Posterior vena cava (tissue), 2 donors: ENCODE results near the gene HES4. TPM values are rescaled to one million over a fixed set of nuclear protein-coding genes. Genes with fewer than 3 reads are reported as not detected.

Experiments used
- DNase-seq: peaks from one replicate; pipeline ENCODE4 v3.0.0-alpha.2; 2020; ENCODE audit warnings: low spot score
- intact Hi-C, 2 donors: fragments of 100-400 bp; cut with DNase I; formaldehyde crosslinking; loops; one replicate each; pipeline versions ENCODE4 v1.14.1 to v1.14.2; 2022 to 2023
- total RNA-seq, 2 donors: library from RNA; stranded (reverse); fragmentation: NEBNext Ultra II Directional; extraction: Animal tissue kit (Norgen Biotek cat#: 25700); gene quantifications; one replicate each; pipeline ENCODE4 v1.2.1, GENCODE V29; 2021
- donor health status: DM: yes; HTN: yes; CAD: no.
- donor health status: DM: yes; HTN: yes; CAD: no.

The HES4 gene
- total RNA-seq, 2 donors from 2014 or later = 53.5 to 54.4 TPM

DNA sequence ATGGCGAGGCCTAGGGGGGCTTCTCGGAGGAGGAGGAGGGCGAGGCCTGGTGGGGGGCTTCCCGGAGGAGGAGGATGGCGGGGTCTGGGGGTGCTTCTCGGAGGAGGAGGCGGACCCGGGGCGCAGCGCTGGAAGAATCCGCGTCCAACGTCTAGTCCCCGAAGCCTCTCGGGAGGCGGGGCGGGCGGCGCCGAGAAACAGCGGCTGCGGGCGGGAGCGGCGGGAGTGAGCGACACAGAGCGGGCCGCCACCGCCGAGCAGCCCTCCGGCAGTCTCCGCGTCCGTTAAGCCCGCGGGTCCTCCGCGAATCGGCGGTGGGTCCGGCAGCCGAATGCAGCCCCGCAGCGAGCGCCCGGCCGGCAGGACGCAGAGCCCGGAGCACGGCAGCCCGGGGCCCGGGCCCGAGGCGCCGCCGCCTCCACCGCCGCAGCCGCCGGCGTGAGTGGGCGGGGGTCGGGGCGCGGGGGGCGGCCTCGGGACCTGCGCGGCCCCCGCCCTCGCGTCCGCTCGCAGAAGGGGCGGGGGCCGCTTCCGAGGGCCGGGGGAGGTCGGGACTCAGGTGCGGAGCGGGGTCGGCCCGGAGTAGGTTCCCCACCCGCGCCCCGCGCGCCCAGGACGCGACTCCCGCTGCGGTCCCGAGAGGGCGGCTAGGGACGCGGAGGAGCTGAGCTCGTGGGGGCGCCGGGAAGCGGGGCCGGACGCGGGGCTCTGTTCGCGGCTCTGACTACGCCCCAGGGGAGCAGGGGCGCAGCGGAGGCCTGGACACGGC, 39.4 kb downstream of the HES4 start, which contains the start of gene KLHL17:
Gene KLHL17 (plus strand): TSS at position 222 of the 769 bp plus-strand sequence. CDS start 110 bp downstream, at position 332.
- DNase-seq = peak; percentile 94
- intact Hi-C loops = no loop called here

DNA sequence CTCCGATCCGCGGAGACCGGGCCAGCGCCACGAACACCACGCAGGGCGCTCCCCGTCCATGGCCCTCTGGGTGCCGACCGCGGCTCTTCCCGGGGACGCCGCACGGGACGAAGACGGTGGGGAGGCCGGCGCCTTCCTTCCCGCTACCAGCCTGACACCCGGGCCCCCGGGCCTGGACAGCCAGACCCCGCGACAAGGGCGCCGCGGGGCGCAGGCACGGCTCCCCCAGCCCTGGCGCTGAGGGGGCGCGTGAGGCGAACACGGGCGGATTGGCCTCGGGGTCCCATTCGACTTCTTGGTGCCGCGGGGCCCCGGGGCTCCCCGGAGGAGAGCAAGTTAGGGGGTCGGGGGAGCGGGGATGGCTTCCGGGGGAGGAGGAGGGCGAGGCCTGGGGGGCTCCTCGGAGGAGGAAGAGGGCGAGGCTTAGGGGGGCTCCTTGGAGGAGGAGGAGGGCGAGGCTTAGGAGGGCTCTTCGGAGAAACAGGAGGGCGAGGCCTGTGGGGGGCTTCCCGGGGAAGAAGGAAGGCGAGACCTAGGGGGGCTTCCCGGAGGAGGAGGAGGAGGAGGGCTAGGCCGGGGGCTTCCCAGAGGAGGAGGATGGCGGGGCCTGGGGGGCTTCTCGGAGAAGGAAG, 40.0 kb downstream of the HES4 start:
- intact Hi-C loops = no loop called here
- DNase-seq = no peak

DNA sequence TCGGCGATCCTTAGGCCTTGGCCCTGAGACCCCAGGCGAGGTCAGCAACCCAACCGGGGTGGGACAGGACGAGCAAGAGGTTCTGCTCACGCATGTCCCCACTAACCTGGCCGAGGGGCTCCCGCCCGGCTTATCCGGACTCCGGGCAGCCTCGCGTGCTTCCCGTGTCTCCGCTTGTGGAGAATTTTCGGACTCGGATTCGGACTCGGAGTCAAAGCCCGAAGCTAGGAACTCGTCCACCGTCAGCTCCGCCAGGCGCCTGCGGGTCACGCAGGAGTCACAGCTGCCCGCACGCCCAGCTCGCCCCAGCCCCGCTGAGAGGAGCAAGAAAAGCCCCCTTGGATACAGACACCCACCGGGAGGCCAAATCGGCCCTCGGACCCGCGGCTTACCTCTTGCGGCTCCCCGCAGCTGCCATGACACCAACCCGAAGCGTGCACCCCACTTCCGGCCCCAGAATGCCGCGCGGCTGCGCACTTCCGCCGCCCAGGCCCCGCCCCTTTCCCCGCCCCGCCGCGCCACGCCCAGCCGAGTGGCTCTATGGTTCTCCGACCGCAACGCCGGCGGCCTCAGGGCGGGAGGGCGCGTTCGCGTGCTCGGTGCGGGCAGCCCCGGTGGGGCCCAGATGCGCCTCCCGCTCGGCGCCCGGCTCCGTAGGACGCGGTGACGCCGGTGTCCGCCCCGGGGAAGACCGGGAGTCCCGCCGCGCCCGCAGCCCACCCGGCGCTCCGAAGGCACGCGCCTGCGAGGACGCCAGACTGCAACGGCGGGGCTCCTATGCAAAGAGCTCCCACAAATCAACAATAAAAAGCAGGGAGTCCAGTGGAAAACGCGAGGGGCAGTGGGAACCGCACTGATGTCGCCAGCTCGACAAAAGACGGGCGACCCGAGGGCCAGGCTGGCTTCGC, 40.8 kb downstream of the HES4 start, which contains the start of gene NOC2L:
Gene NOC2L (minus strand): TSS at position 434 of the 908 bp plus-strand sequence. CDS start 16 bp downstream, at position 418.
- intact Hi-C loops = no loop called here
- peak; percentile 98 for DNase-seq

DNA sequence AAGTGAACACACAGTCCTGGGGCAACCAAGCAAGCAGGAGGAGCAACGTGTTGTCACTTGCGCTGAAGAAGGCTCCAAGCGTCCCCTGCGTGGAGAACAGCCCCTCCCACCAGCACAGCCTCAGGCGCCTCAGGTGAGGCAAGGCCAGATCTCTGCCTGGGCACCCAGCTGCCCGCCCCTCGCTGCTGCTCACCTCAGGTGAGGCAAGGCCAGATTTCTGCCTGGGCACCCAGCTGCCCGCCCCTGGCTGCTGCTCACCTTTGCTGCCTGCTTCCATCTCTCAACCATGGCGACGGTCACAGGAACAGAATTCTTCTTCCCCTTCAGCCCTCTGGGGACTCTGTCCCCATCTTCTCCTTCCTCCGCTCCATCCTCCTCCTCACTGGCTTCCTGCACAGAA, 43.3 kb downstream of the HES4 start:
- DNase-seq = no peak
- intact Hi-C loops = no loop called here

DNA sequence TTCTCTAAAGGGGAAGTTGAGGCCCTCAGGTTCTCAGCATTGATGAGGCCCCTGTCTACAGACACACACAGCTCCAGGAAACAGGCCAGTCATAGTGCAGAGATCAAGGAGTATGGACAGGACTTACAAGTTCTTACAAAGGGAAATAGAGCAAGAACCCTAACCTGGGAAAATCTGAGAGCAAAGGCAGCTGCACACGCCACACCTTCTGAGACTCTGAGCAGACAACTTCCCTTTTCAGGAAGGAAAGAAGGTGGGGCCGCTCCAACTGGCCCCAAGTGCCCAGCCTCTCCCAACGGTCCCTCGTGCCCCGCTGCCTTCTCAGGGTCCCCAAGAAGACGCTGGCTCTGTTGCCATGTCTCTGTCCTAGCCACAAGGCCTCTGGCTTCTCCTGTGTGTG, 44.4 kb downstream of the HES4 start:
- intact Hi-C loops = no loop called here
- DNase-seq = no peak

DNA sequence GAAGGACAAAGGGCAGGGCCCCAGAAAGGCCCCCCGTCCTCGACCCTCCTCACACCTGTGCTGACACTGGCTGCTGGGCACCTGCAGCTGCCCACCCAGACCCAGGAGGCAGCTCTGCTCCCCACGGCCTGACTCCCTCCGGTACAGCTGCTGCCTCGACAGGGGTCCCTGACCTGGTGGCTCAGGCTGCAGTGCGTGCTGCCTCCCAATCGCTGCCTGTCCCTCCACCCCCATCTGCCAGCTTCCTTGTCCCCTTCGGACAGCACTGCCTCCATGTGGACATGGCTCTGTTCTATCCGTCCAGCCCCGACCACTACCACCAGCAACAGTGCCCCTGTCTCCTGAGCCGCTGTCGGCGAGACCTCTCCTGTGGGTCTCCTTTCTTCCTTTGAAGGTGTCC, 45.0 kb downstream of the HES4 start:
- intact Hi-C loops = no loop called here
- no peak for DNase-seq

DNA sequence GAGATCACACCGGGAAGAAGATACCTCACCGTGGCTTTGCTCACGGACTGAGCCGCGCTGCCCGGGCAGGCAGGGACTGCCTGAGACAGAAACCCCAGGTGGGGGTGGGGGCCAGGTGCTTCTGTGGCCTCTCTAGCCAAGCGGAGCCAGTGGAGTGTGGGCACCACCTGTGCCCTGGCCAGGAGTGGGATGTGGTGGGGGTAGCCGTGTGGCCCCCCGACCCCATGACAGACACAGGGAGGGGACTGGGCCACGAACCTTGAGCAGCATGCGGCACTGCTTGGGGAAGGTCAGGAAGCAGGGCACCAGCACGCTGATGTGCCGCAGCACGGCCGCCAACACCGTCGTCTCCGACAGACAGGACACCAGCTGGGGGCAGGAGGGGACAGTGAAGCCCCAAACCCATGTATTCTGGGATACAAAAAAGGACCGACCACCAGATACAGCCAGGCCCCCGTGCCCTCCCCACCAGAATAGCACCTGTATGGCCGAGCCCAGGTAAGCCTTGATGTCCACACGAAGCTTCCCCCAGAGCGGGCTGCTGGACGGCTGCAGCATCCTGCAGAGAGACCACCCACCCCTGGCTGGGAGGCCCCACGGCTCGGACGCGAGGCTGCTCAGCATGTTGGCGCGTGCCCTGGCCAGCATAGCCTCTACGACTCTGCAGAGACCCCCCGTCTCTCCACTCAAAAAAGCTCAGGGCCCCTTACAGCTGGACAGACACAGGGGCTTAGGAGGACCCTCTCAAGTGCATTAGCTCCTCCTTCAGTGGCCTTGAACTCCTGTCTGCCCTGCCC, 46.2 kb downstream of the HES4 start:
- intact Hi-C loops = no loop called here
- DNase-seq = no peak

DNA sequence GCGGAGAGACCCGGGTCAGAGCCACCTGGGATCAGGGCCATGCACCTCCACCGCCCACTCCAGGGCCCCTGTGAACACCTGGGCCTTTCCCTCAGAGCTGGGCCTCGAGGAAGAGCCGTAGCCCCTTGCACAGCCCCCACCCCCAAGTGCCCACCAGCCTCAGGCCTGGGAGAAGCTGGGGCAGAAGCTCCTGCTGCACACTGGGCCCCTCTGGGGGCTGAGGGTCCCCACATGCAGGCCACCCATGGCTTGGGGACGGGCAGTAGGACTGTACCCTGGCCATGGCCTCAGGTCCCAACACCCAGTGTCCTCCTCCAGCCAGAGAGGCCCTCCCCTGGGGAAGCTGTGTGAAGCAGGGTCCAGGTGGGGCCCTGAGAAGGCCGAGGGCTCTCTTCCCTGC, 47.3 kb downstream of the HES4 start:
- intact Hi-C loops = no loop called here

DNA sequence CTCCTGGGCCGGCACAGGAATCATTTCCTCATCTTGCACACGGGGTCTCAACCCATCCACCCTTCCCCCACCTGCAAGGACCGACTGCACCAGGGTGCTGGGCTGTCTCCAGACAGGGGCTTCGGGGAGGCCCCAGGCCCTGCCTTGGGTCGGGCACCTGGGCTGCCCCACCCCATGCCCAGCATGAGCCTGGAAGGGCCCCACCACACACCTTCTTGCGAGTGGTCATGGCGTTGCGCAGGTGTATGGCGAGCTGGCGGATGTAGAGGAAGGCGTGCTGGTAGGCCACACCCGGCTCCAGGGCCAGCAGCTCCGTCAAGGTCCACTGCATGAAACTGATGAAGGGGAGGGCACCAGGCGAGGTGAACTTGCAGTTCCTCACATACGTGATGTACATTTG, 47.7 kb downstream of the HES4 start:
- no peak for DNase-seq
- intact Hi-C loops = no loop called here

More for the DNA sequence above, 47.3 kb downstream of the HES4 start:
- no peak for DNase-seq

DNA sequence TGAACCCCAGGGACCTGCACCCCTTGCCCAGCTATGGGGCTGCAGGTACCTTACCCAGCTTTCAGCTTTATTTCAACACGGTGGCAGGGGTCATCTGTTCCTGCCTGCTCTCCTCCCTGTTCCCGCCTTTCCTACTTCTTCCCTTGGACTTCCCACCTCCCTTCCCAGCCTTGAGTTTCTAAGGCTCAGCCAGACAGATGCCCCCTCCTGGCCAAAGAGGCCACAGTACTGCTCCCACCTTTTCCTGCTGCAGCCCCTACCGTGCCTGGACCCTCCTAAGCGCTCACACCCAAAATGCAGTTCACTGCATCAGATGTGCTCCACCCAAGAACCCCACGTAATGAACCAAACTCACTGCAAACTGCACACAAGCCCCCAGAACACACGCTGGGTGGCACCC, 48.5 kb downstream of the HES4 start:
- no peak for DNase-seq
- intact Hi-C loops = no loop called here

DNA sequence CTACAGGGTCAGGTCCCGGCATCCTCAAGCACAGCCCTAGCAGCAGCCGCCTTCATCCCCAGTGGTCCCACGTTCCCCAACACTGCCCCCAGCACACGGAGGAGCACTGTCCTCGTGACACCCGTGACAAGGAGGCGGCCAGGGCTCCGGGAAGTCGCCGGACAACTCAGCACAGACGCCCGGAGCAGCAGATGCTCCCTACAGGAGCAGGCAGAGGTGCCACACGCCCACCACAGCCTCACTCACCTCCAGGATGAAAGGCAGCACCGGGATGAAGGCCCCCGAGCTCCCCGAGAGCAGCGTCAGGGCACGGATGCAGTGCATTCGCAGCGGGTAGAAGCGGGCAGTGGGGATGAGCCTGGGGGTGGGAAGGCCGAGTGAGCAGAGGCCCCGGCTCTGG, 49.0 kb downstream of the HES4 start:
- intact Hi-C loops = no loop called here
- no peak for DNase-seq

DNA sequence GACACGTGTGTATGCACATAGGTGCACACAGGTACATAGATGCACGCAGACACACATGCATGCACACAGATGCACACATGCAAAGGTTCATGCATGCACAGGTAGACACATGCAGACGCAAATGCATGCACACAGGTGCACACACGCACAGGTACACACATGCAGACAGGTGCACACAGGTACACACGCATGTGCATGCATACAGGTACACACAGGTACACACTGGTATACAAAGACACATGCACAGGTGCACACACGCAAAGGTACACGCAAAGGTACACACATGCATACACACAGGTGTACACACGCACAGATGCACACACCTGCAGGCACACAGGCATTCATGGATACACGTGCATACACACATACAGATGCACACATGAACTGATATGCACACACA, 49.6 kb downstream of the HES4 start:
- intact Hi-C loops = no loop called here
- no peak for DNase-seq

Other genes starting within 250 kb of the HES4 start
- 10 to 100 TPM; 16.5 to 38.0 TPM for gene SAMD11, start 76.2 kb downstream of the HES4 start, total RNA-seq
- gene NOC2L, start 40.8 kb downstream of the HES4 start, total RNA-seq = 10 to 100 TPM; 42.8 to 44.5 TPM
- gene KLHL17, start 39.5 kb downstream of the HES4 start, total RNA-seq = 1 to 10 TPM; 8.5 to 8.9 TPM
- under 1 TPM; 0.86 to 0.88 TPM for gene PLEKHN1, start 33.6 kb downstream of the HES4 start, total RNA-seq
- under 1 TPM in 1 of 2 donors, not detected in 1; 0.24 TPM for gene PERM1, start 18.0 kb downstream of the HES4 start, total RNA-seq
- 10 to 100 TPM; 22.9 to 47.3 TPM for gene ISG15, start 13.4 kb upstream of the HES4 start, total RNA-seq
- 10 to 100 TPM; 18.8 to 26.8 TPM for gene AGRN, start 20.0 kb upstream of the HES4 start, total RNA-seq
- gene RNF223, start 74.2 kb upstream of the HES4 start, total RNA-seq = not detected
- 1 to 10 TPM; 6.7 to 7.4 TPM for gene C1orf159, start 116.0 kb upstream of the HES4 start, total RNA-seq
- under 1 TPM in 1 of 2 donors, not detected in 1; 0.19 TPM for gene TTLL10, start 173.8 kb upstream of the HES4 start, total RNA-seq
- gene TNFRSF18, start 206.5 kb upstream of the HES4 start, total RNA-seq = under 1 TPM; 0.33 to 0.93 TPM
- 1 to 10 TPM; 2.0 to 2.8 TPM for gene TNFRSF4, start 214.1 kb upstream of the HES4 start, total RNA-seq
- gene SDF4, start 231.9 kb upstream of the HES4 start, total RNA-seq = 100 to 1,000 TPM; 121 to 151 TPM
- 10 to 100 TPM in 1 of 2 donors, 1 to 10 TPM in 1; 9.9 to 10.3 TPM for gene B3GALT6, start 232.1 kb upstream of the HES4 start, total RNA-seq
- 1 to 10 TPM; 1.9 to 4.1 TPM for gene C1QTNF12, start 246.6 kb upstream of the HES4 start, total RNA-seq